HG03460 (cell line): Measurements from ENCODE around the gene RAI14.
"Not testable (repeated sequence)": the region's sequence is repeated elsewhere in the genome, so short reads cannot be mapped to it uniquely, and the experiment has no call there.

Source experiments
- ATAC-seq: cut with Tn5 transposase; IDR thresholded peaks from one replicate; pipeline ENCODE4 v1.9.1; 2021; ENCODE audit not compliant: unreplicated experiment

Gene RAI14

GRCh38 chr5:34697308-34698108, 41.4 kb downstream of the RAI14 start:
- ATAC-seq, result no peak

- no peak for ATAC-seq
These were observed 41.9 kb downstream of the RAI14 start for GRCh38 chr5:34698109-34698419.

GRCh38 chr5:34698754-34699153, 42.6 kb downstream of the RAI14 start:
- no peak for ATAC-seq

- no peak for ATAC-seq
These were observed 43.3 kb downstream of the RAI14 start for GRCh38 chr5:34699155-34700077.

GRCh38 chr5:34700078-34700452, 43.9 kb downstream of the RAI14 start:
- no peak for ATAC-seq

- ATAC-seq, result not testable (repeated sequence)
These were observed 45.3 kb downstream of the RAI14 start for GRCh38 chr5:34701442-34701841.

GRCh38 chr5:34703767-34704713, 47.9 kb downstream of the RAI14 start:
- ATAC-seq, result no peak

- no peak for ATAC-seq
These were observed 50.0 kb downstream of the RAI14 start for GRCh38 chr5:34706084-34706483.

- ATAC-seq, result no peak
These were observed 51.5 kb downstream of the RAI14 start for GRCh38 chr5:34707451-34708107.

- no peak for ATAC-seq
These were observed 52.6 kb downstream of the RAI14 start for GRCh38 chr5:34708777-34709176.

GRCh38 chr5:34709861-34710673, 53.9 kb downstream of the RAI14 start:
- no peak for ATAC-seq

- no peak for ATAC-seq
These were observed 56.4 kb downstream of the RAI14 start for GRCh38 chr5:34712565-34712964.

- no peak for ATAC-seq
These were observed 59.6 kb downstream of the RAI14 start for GRCh38 chr5:34715711-34716110.

GRCh38 chr5:34716986-34717385, 60.9 kb downstream of the RAI14 start:
- no peak for ATAC-seq

GRCh38 chr5:34717426-34718327, 61.5 kb downstream of the RAI14 start:
- no peak for ATAC-seq

GRCh38 chr5:34718516-34718915, 62.4 kb downstream of the RAI14 start:
- no peak for ATAC-seq

GRCh38 chr5:34719029-34719428, 62.9 kb downstream of the RAI14 start:
- ATAC-seq, result no peak

GRCh38 chr5:34721327-34721726, 65.2 kb downstream of the RAI14 start:
- no peak for ATAC-seq

GRCh38 chr5:34722183-34722582, 66.1 kb downstream of the RAI14 start:
- no peak for ATAC-seq
